Measurements from ENCODE around the gene TNFRSF4.
"Not testable (repeated sequence)": the region's sequence is repeated elsewhere in the genome, so short reads cannot be mapped to it uniquely, and the experiment has no call there.

The TNFRSF4 gene

GRCh38 chr1:1197551-1198422 lies 16.2 kb downstream of the TNFRSF4 start:
- DNase-seq (ENCODE audit: low read depth, low spot score), result no peak
- TF ChIP-seq, protein P1, sequence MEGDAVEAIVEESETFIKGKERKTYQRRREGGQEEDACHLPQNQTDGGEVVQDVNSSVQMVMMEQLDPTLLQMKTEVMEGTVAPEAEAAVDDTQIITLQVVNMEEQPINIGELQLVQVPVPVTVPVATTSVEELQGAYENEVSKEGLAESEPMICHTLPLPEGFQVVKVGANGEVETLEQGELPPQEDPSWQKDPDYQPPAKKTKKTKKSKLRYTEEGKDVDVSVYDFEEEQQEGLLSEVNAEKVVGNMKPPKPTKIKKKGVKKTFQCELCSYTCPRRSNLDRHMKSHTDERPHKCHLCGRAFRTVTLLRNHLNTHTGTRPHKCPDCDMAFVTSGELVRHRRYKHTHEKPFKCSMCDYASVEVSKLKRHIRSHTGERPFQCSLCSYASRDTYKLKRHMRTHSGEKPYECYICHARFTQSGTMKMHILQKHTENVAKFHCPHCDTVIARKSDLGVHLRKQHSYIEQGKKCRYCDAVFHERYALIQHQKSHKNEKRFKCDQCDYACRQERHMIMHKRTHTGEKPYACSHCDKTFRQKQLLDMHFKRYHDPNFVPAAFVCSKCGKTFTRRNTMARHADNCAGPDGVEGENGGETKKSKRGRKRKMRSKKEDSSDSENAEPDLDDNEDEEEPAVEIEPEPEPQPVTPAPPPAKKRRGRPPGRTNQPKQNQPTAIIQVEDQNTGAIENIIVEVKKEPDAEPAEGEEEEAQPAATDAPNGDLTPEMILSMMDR (IDR thresholded peaks at IDR 0.05; ENCODE audit: insufficient read depth, low read length, missing control alignments), result no peak
- POLR2A ChIA-PET, result no interaction called here
- H3K4me3 ChIP-seq (ENCODE audit: low read depth, low read length), result no peak overlapping the region
- CTCF ChIA-PET, result no interaction called here

- no peak for DNase-seq (ENCODE audit: low read depth, low spot score)
- ChIA-PET CTCF (no interaction called here), POLR2A (no interaction called here)
- TF ChIP-seq, protein P1 (IDR thresholded peaks at IDR 0.05; ENCODE audit: insufficient read depth, low read length, missing control alignments), result no peak
- no peak overlapping the region for H3K4me3 ChIP-seq (ENCODE audit: low read depth, low read length)
These were observed 16.8 kb downstream of the TNFRSF4 start for GRCh38 chr1:1197188-1197500.

GRCh38 chr1:1196431-1197187 lies 17.3 kb downstream of the TNFRSF4 start:
- no peak for DNase-seq (ENCODE audit: low read depth, low spot score)
- CTCF ChIA-PET, result interaction anchor here (0.6 kb wide), 1 partner anchor 9 kb away, joined by 3 read pairs; no protein-coding TSS in a partner anchor
- no peak overlapping the region for H3K4me3 ChIP-seq (ENCODE audit: low read depth, low read length)
- POLR2A ChIA-PET, result no interaction called here
- TF ChIP-seq, protein P1 (IDR thresholded peaks at IDR 0.05; ENCODE audit: insufficient read depth, low read length, missing control alignments), result no peak

DNA sequence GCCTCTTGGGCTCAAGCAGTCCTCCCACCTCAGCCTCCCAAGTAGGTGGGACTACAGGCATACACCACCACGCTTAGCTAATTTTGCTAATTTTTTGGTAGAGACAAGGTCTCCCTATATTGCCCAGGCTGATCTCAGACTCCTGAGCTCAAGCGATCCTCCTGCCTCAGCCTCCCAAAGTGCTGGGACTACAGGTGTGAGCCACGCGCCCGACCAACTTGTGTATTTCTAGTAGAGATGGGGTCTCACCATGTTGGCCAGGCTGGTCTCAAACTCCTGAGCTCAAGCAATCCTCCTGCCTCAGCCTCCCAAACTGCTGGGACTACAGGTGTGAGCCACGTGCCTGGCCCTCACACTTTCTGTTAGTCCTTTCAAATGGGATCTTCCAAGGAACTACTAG lies 18.2 kb downstream of the TNFRSF4 start:
- CTCF ChIA-PET, result interaction anchor here (0.6 kb wide), 1 partner anchor 8 kb away, joined by 3 read pairs; no protein-coding TSS in a partner anchor
- DNase-seq (ENCODE audit: low read depth, low spot score); POLR2A ChIA-PET; H3K4me3 ChIP-seq (ENCODE audit: low read depth, low read length): not testable (repeated sequence)

DNA sequence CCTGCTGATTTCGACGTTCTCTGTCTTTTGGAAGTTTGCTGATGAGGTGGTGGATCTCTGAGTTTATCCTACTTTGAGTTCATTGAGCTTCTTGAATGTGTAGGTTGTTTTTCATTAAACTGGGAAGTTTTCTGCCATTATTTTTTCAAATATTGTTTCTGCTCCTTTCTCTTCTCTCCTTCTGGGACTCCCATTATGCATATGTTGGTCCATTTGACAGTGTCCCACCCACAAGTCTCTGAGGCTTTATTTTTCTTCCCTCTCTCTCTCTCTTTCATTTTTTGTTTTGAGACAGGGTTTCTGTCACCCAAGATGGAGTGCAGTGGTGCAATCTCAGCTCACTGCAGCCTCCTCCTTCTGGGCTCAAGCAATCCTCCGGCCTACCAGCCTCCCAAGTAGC lies 19.2 kb downstream of the TNFRSF4 start:
- no peak overlapping the region for H3K4me3 ChIP-seq (ENCODE audit: low read depth, low read length)
- TF ChIP-seq, protein P1 (IDR thresholded peaks at IDR 0.05; ENCODE audit: insufficient read depth, low read length, missing control alignments), result no peak
- ChIA-PET CTCF (interaction anchor here (0.6 kb wide), 1 partner anchor 17 kb away, joined by 3 read pairs; no protein-coding TSS in a partner anchor), POLR2A (no interaction called here)
- no peak for DNase-seq (ENCODE audit: low read depth, low spot score)

GRCh38 chr1:1191734-1192133 lies 22.2 kb downstream of the TNFRSF4 start:
- TF ChIP-seq, protein P1 (IDR thresholded peaks at IDR 0.05; ENCODE audit: insufficient read depth, low read length, missing control alignments), result no peak
- no peak overlapping the region for H3K4me3 ChIP-seq (ENCODE audit: low read depth, low read length)
- no peak for DNase-seq (ENCODE audit: low read depth, low spot score)
- ChIA-PET CTCF (no interaction called here), POLR2A (no interaction called here)
